GM12892 (cell line): ENCODE measurements around the gene DUSP15.

ENCODE experiments used
- POLR2A ChIP-seq: IDR thresholded peaks from 2 replicates; pipeline ENCODE4 v1.6.1; 2011; ENCODE audit warnings: low read depth, low read length, control low read depth
- TAF1 ChIP-seq: IDR thresholded peaks from 2 replicates; pipeline ENCODE4 v1.6.1; 2011; ENCODE audit warnings: low read depth, mild to moderate bottlenecking, control low read depth, low read length, borderline replicate concordance

GRCh38 chr20:31907046-31907445 lies 36.7 kb upstream of the DUSP15 start:
- TF ChIP-seq POLR2A (no peak), TAF1 (no peak)
